DOHH2 (cell line): ENCODE measurements around the gene FLNB.

Source experiments
- H3F3A ChIP-seq: fragments of 200-600 bp; sonication (generic), shearing (Covaris generic); 2 replicates; pipeline ENCODE4 v1.6.0; 2016; ENCODE audit warnings: antibody characterized with exemption, mild to moderate bottlenecking; ENCODE audit not compliant: control insufficient read depth, insufficient read depth
- H3K27ac ChIP-seq: fragments of 200-600 bp; sonication (generic); 2 replicates; pipeline ENCODE4 v1.5.1; 2014; ENCODE audit warnings: low read depth, mild to moderate bottlenecking, low read length, moderate library complexity
- H3K27me3 ChIP-seq: fragments of 200-600 bp; sonication (generic); 2 replicates; pipeline ENCODE4 v1.6.1; 2014; ENCODE audit warnings: mild to moderate bottlenecking, low read length, mixed read lengths; ENCODE audit not compliant: control insufficient read depth
- H3K36me3 ChIP-seq: fragments of 200-600 bp; sonication (generic); 2 replicates; pipeline ENCODE4 v1.6.1; 2014; ENCODE audit warnings: mild to moderate bottlenecking, low read length, moderate library complexity, mixed read lengths; ENCODE audit not compliant: control insufficient read depth
- H3K4me1 ChIP-seq: fragments of 200-600 bp; sonication (generic); 2 replicates; pipeline ENCODE4 v1.6.1; 2014; ENCODE audit warnings: mild to moderate bottlenecking, low read length, mixed read lengths; ENCODE audit not compliant: control insufficient read depth
- H3K4me2 ChIP-seq: fragments of 200-600 bp; sonication (generic); 2 replicates; pipeline ENCODE4 v1.6.0; 2014; ENCODE audit warnings: mild to moderate bottlenecking, low read length, moderate library complexity
- H3K4me3 ChIP-seq: fragments of 200-600 bp; sonication (generic); 2 replicates; pipeline ENCODE4 v1.5.1; 2014; ENCODE audit warnings: mild to moderate bottlenecking, low read length, mixed read lengths
- H3K79me2 ChIP-seq: fragments of 200-600 bp; sonication (generic); 2 replicates; pipeline ENCODE4 v1.6.1; 2014; ENCODE audit warnings: mild to moderate bottlenecking, low read length, mixed read lengths; ENCODE audit not compliant: control insufficient read depth
- H3K9me2 ChIP-seq: fragments of 200-600 bp; sonication (generic); replicated peaks from 2 replicates; pipeline ENCODE4 v1.6.1; 2014; ENCODE audit warnings: mild to moderate bottlenecking, low read length, mixed read lengths; ENCODE audit not compliant: control insufficient read depth
- H3K9me3 ChIP-seq: fragments of 200-600 bp; sonication (generic); 2 replicates; pipeline ENCODE4 v1.6.1; 2014; ENCODE audit warnings: antibody characterized with exemption, low read length, mixed read lengths; ENCODE audit not compliant: control insufficient read depth, insufficient read depth
- H4K20me1 ChIP-seq: fragments of 200-600 bp; sonication (generic); 2 replicates; pipeline ENCODE4 v1.6.0; 2014; ENCODE audit warnings: low read depth, mild to moderate bottlenecking, antibody characterized with exemption, low read length, moderate library complexity; ENCODE audit not compliant: control insufficient read depth, insufficient read depth
- CTCF ChIP-seq: fragments of 200-600 bp; sonication (generic); IDR thresholded peaks from one replicate; pipeline ENCODE4 v1.5.1; 2014; ENCODE audit warnings: antibody characterized with exemption, mild to moderate bottlenecking, low read depth, low read length; ENCODE audit not compliant: poor library complexity, severe bottlenecking
- EZH2phosphoT487 ChIP-seq: fragments of 200-600 bp; sonication (generic); IDR thresholded peaks from 2 replicates; pipeline ENCODE4 v1.6.1; 2017; ENCODE audit warnings: borderline replicate concordance, mild to moderate bottlenecking, antibody characterized with exemption, low read length, moderate library complexity, mixed read lengths

FLNB gene

DNA sequence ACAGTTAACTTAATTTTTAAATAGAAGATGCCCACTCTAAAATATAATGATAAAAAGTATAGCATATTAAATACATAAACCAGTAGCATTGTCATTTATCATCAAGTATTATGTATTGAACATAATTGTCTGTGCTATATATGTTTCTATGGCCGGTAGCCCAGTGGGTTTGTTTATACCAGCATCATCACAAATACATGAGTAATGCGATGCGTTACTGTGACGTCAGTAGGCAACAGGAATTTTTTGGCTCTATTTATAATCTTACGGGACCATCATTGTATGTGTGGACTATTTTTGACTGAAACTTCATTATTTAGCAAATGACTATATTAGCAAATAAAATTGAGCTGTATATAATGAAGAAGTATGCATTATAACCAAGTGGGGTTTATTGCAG is 82.1 kb downstream of the FLNB start:
- H3K36me3 ChIP-seq, result no peaks in the 10 kb centered on the region

DNA sequence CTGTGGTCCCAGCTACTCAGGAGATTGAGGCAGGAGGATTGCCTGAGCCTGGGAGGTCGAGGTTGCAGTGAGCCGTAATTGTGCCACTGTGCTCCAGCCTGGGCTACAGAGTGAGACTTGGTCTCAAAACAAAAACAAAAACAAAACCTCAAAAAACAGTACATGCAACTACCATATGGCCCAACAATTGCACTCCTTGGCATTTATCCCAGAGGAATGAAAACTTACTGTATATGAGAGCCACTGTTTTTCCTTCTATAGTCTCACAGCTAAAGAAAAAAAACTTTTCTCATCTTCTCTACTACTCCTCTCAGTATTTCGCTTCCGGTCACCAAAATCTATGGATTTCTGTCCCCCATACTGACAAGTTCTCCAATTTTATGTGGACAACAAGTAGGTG is 84.3 kb downstream of the FLNB start:
- TF ChIP-seq EZH2phosphoT487 (no peak), CTCF (no peak)
- H3F3A ChIP-seq, result no peaks in the 10 kb centered on the region

More for the DNA sequence above, 82.1 kb downstream of the FLNB start:
- Histone ChIP-seq H3K27me3 (no peaks in the 10 kb centered on the region), H3K27ac (no peak overlapping the region), H3K4me1 (no peaks in the 10 kb centered on the region), H3K4me2 (no peak overlapping the region), H3K9me2 (no peaks in the 10 kb centered on the region), H4K20me1 (no peaks in the 10 kb centered on the region), H3K9me3 (no peaks in the 10 kb centered on the region), H3K4me3 (no peak overlapping the region), H3F3A (no peaks in the 10 kb centered on the region), H3K79me2 (no peaks in the 10 kb centered on the region)
- TF ChIP-seq CTCF (no peak), EZH2phosphoT487 (no peak)

DNA sequence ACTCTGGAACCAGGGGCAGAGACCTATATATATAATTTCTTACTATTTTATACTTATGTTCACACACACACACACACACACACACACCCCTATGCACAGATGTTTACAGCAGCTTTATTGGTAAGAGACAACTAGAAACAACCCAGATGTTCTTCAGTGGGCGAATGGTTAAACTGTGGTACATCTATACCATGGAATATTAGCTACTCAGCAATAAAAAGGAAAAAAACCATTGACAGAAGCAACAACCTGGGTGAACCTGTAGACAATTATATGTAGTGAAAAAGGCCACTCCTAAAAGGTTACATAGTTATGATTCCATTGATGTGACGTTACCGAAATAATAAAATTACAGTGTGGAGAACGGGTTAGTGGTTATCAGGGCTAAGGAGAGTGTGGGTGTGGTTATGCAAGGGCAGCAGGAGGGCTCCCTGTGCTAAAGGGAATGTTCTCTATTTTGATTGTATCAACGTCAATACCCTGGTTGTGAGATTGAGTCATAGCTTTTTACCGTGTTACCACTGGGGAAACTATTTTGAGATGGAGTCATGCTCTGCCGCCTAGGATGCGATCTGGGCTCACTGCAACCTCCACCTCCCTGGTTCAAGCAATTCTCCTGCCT is 85.5 kb downstream of the FLNB start:
- Histone ChIP-seq H3K9me3 (no peaks in the 10 kb centered on the region), H3K4me3 (no peak overlapping the region), H3K27ac (no peak overlapping the region), H3K79me2 (no peaks in the 10 kb centered on the region), H3K9me2 (no peaks in the 10 kb centered on the region), H3K4me1 (no peaks in the 10 kb centered on the region), H3F3A (no peaks in the 10 kb centered on the region), H3K36me3 (no peaks in the 10 kb centered on the region), H3K4me2 (no peak overlapping the region), H3K27me3 (no peaks in the 10 kb centered on the region), H4K20me1 (no peaks in the 10 kb centered on the region)
- TF ChIP-seq EZH2phosphoT487 (no peak), CTCF (no peak)

More for the DNA sequence above, 84.3 kb downstream of the FLNB start:
- Histone ChIP-seq H3K4me1 (no peaks in the 10 kb centered on the region), H3K4me3 (no peak overlapping the region), H4K20me1 (no peaks in the 10 kb centered on the region), H3K79me2 (no peaks in the 10 kb centered on the region), H3K4me2 (no peak overlapping the region), H3K36me3 (no peaks in the 10 kb centered on the region), H3K27ac (no peak overlapping the region), H3K9me2 (no peaks in the 10 kb centered on the region), H3K27me3 (no peaks in the 10 kb centered on the region), H3K9me3 (no peaks in the 10 kb centered on the region)
